H1 (cell line): ENCODE results near the gene HOXD1. TPM values are rescaled to one million over a fixed set of nuclear protein-coding genes. Genes with fewer than 3 reads are reported as not detected.

Experiments
- BCL11A ChIP-seq, 2 experiments: IDR thresholded peaks; one replicate each; pipeline ENCODE4 v1.6.1; 2011; ENCODE audit warnings: low read depth in 2 of 2, low read length in 2 of 2, mild to moderate bottlenecking in 2 of 2
- BRCA1 ChIP-seq: IDR thresholded peaks from 2 replicates; pipeline ENCODE4 v1.6.1; 2012; ENCODE audit warnings: low read depth, low read length, improper control_type of control experiment
- CBX5 ChIP-seq: fragments of 300-800, 300-1000 bp; sonication (generic); IDR thresholded peaks from 2 replicates; pipeline ENCODE4 v1.7.1; 2016; ENCODE audit warnings: antibody characterized with exemption, low read length, low read depth
- CEBPB ChIP-seq: IDR thresholded peaks from 2 replicates; pipeline ENCODE4 v1.6.1; 2012; ENCODE audit warnings: low read depth, low read length
- CTCF ChIP-seq, 3 experiments: IDR thresholded peaks; 1 replicate in 2 of 3; 2 replicates in 1 of 3; pipeline versions ENCODE4 v1.5.1 to v1.6.1; 2011; ENCODE audit warnings: low read length in 3 of 3, mild to moderate bottlenecking in 3 of 3, inconsistent platforms in 2 of 3, low read depth in 1 of 3, moderate library complexity in 1 of 3; ENCODE audit not compliant: insufficient read depth in 1 of 3; ENCODE audit errors: control extremely low read depth in 1 of 3
- GTF2F1 ChIP-seq: IDR thresholded peaks from 2 replicates; pipeline ENCODE4 v1.6.1; 2012; ENCODE audit warnings: low read depth, low read length, improper control_type of control experiment, borderline replicate concordance
- HDAC6 ChIP-seq: IDR thresholded peaks from one replicate; pipeline ENCODE4 v1.7.1; 2012; ENCODE audit warnings: low read depth, mild to moderate bottlenecking, inconsistent platforms, low read length, moderate library complexity
- KDM1A ChIP-seq: fragments of 200-600, 300-600 bp; sonication (generic); IDR thresholded peaks from 2 replicates; pipeline ENCODE4 v1.7.1; 2016; ENCODE audit warnings: mild to moderate bottlenecking, low read length, borderline replicate concordance
- KDM5A ChIP-seq: fragments of 200-600 bp; IDR thresholded peaks from 2 replicates; pipeline ENCODE4 v1.7.1; 2012; ENCODE audit warnings: mild to moderate bottlenecking, low read length, inconsistent platforms, mixed read lengths
- NRF1 ChIP-seq: IDR thresholded peaks from 2 replicates; pipeline ENCODE4 v1.6.1; 2011; ENCODE audit warnings: mild to moderate bottlenecking, low read depth, low read length, improper control_type of control experiment
- POLR2AphosphoS5 ChIP-seq: IDR thresholded peaks from 2 replicates; pipeline ENCODE4 v1.6.1; 2011; ENCODE audit warnings: low read depth, low read length
- RFX5 ChIP-seq: IDR thresholded peaks from 2 replicates; pipeline ENCODE4 v1.6.1; 2011; ENCODE audit warnings: low read depth, low read length, improper control_type of control experiment, borderline replicate concordance
- RXRA ChIP-seq: IDR thresholded peaks from 2 replicates; pipeline ENCODE4 v1.6.1; 2011; ENCODE audit warnings: low read depth, mild to moderate bottlenecking, low read length, moderate library complexity; ENCODE audit not compliant: insufficient read depth
- SIX5 ChIP-seq: IDR thresholded peaks from 2 replicates; pipeline ENCODE4 v1.6.1; 2011; ENCODE audit warnings: mild to moderate bottlenecking, low read depth, low read length
- SRF ChIP-seq: IDR thresholded peaks from 2 replicates; pipeline ENCODE4 v1.6.1; 2011; ENCODE audit warnings: mild to moderate bottlenecking, low read depth, low read length, moderate library complexity
- SUZ12 ChIP-seq: fragments of 200-600 bp; sonication (generic); IDR thresholded peaks from 2 replicates; pipeline ENCODE4 v1.6.1; 2012; ENCODE audit warnings: mild to moderate bottlenecking, inconsistent platforms, low read length, moderate library complexity, mixed read lengths
- TAF7 ChIP-seq: optimal IDR thresholded peaks from 2 replicates; pipeline ENCODE3; 2011; ENCODE audit warnings: low read depth, mild to moderate bottlenecking, inconsistent platforms, low read length, moderate library complexity, borderline replicate concordance
- polyA plus RNA-seq, 7 experiments: library from polyadenylated mRNA; depleted of rRNA in 3 of 7; stranded (reverse) in 5 of 7; unstranded in 2 of 7; fragments of >200 nt in 5 of 7; fragments of 200-250 nt in 2 of 7; gene quantifications; 1 replicate in 5 of 7; 2 replicates in 1 of 7; 4 replicates in 1 of 7; pipeline versions ENCODE4 v1.2.1 to v1.2.3, GENCODE V29; 2011 to 2013; ENCODE audit warnings: missing spikeins in 2 of 7, mixed read lengths in 2 of 7
- total RNA-seq: library from RNA; stranded (reverse); fragmentation: NEBNext Ultra II Directional; extraction: Animal tissue kit (Norgen Biotek cat#: 25700); gene quantifications from 2 replicates; pipeline ENCODE4 v1.2.1, GENCODE V29; 2021

Gene HOXD1
- total and polyA plus RNA-seq, 2 of the 8 experiments (the other 6 are each of a cell fraction or from before 2014, with no cell fraction given): 0.03 TPM; not detected in 1

GRCh38 chr2:176178038-176178756, 10.3 kb upstream of the HOXD1 start (continued):
- TF ChIP-seq RFX5 (no peak), RXRA (no peak), SUZ12 (peak; percentile 97), BRCA1 (no peak), TAF7 (no peak), CTCF (IDR thresholded peaks at IDR 0.05; ENCODE audit: control extremely low read depth in 1 of 3, insufficient read depth in 1 of 3, low read depth in 1 of 3, low read length in 3 of 3) (no peak), POLR2AphosphoS5 (no peak), SIX5 (no peak), CBX5 (no peak), HDAC6 (no peak), CEBPB (no peak), BCL11A (IDR thresholded peaks at IDR 0.05; ENCODE audit: low read depth in 2 of 2, low read length in 2 of 2) (no peak), KDM5A (no peak), GTF2F1 (no peak), NRF1 (no peak), SRF (no peak), KDM1A (no peak)
